H1 (cell line): ENCODE measurements around the gene NPHP4. TPM values are rescaled to one million over a fixed set of nuclear protein-coding genes. Genes with fewer than 3 reads are reported as not detected.

Experiments
- CTCF ChIA-PET: fragments of 300-600 bp; sonication (Branson Sonifier 250); formaldehyde crosslinking; loops from one replicate; lab custom pipeline; 2021; ENCODE audit not compliant: partially characterized antibody; lab: Charles Lee
- POLR2A ChIA-PET: fragments of 300-600 bp; sonication (Branson Sonifier 250); formaldehyde crosslinking; loops from one replicate; lab custom pipeline; 2021; ENCODE audit warnings: inconsistent platforms; ENCODE audit not compliant: partially characterized antibody; lab: Charles Lee
- DNase-seq, 2 experiments: peaks; one replicate each; pipeline versions ENCODE4 v3.0.0 to v3.0.0-alpha.2; 2010 to 2022; ENCODE audit warnings: low spot score in 2 of 2, low read depth in 1 of 2, mixed read lengths in 1 of 2
- FAIRE-seq: peaks from 2 replicates; lab custom pipeline; 2011; peaks lifted over from hg19 to GRCh38; lab: Jason Lieb, UNC
- H2AFZ ChIP-seq: 2 replicates; pipeline ENCODE4 v1.8.1; 2012; ENCODE audit warnings: low read length, inconsistent platforms
- H2AK5ac ChIP-seq: 2 replicates; pipeline ENCODE4 v1.6.1; 2013; ENCODE audit warnings: low read depth, low read length
- H2BK120ac ChIP-seq: replicated peaks from 2 replicates; pipeline ENCODE3; 2013; ENCODE audit warnings: low read depth, low read length, inconsistent platforms
- H2BK12ac ChIP-seq: 2 replicates; pipeline ENCODE4 v1.6.1; 2013; ENCODE audit warnings: low read depth, low read length
- H2BK15ac ChIP-seq: 2 replicates; pipeline ENCODE4 v1.6.1; 2013; ENCODE audit warnings: low read length
- H2BK20ac ChIP-seq: 2 replicates; pipeline ENCODE4 v1.6.1; 2013; ENCODE audit warnings: low read length
- H2BK5ac ChIP-seq: 2 replicates; pipeline ENCODE4 v1.6.1; 2013; ENCODE audit warnings: low read depth, low read length
- H3K14ac ChIP-seq: 2 replicates; pipeline ENCODE4 v1.6.1; 2013; ENCODE audit warnings: inconsistent platforms; ENCODE audit not compliant: insufficient read length
- H3K18ac ChIP-seq: 2 replicates; pipeline ENCODE4 v1.6.1; 2013; ENCODE audit warnings: low read length; ENCODE audit errors: extremely low read depth
- H3K23ac ChIP-seq: 2 replicates; pipeline ENCODE4 v1.6.1; 2013; ENCODE audit warnings: inconsistent platforms; ENCODE audit not compliant: insufficient read length
- H3K23me2 ChIP-seq: 2 replicates; pipeline ENCODE4 v1.6.1; 2013; ENCODE audit warnings: low read depth, low read length
- H3K27ac ChIP-seq: 2 replicates; pipeline ENCODE4 v1.6.1; 2011; ENCODE audit warnings: low read depth, low read length, inconsistent platforms
- H3K27me3 ChIP-seq, 4 experiments: replicated peaks in 1 of 4; 1 replicate in 1 of 4; 2 replicates in 3 of 4; pipeline versions ENCODE4 v1.6.1 to v1.8.1; 2011 to 2013; ENCODE audit warnings: low read length in 3 of 4, mild to moderate bottlenecking in 3 of 4, inconsistent platforms in 2 of 4, mixed read lengths in 2 of 4, moderate library complexity in 1 of 4; ENCODE audit not compliant: control insufficient read depth in 3 of 4, insufficient read depth in 3 of 4; ENCODE audit errors: extremely low read depth in 1 of 4
- H3K36me3 ChIP-seq, 4 experiments: 2 replicates each; pipeline versions ENCODE4 v1.6.1 to v1.8.1; 2011 to 2013; ENCODE audit warnings: mild to moderate bottlenecking in 4 of 4, low read length in 3 of 4, moderate library complexity in 2 of 4, control low read depth in 1 of 4, inconsistent platforms in 1 of 4; ENCODE audit not compliant: insufficient read depth in 4 of 4, control insufficient read depth in 2 of 4
- H3K4ac ChIP-seq: replicated peaks from 2 replicates; pipeline ENCODE3; 2013; ENCODE audit warnings: low read length, low read depth, mixed read lengths, inconsistent platforms; ENCODE audit not compliant: insufficient read length
- H3K4me1 ChIP-seq, 4 experiments: replicated peaks in 1 of 4; 1 replicate in 1 of 4; 2 replicates in 3 of 4; pipeline versions ENCODE4 v1.6.1 to v1.8.1; 2011 to 2013; ENCODE audit warnings: low read length in 3 of 4, inconsistent platforms in 2 of 4, mixed read lengths in 1 of 4; ENCODE audit not compliant: insufficient read depth in 4 of 4, control insufficient read depth in 3 of 4
- H3K4me2 ChIP-seq, 2 experiments: 2 replicates each; pipeline versions ENCODE4 v1.6.1 to v1.8.1; 2011 to 2013; ENCODE audit warnings: low read depth in 2 of 2, low read length in 2 of 2, control low read depth in 1 of 2, inconsistent platforms in 1 of 2, mild to moderate bottlenecking in 1 of 2; ENCODE audit not compliant: insufficient read depth in 1 of 2
- H3K4me3 ChIP-seq, 4 experiments: fragments of 200-600, 300-600 bp in 1 of 4; sonication (generic), shearing (Covaris generic), sonication (Bioruptor Twin) in 1 of 4; 2 replicates each; pipeline versions ENCODE4 v1.5.1 to v1.8.1; 2011 to 2016; ENCODE audit warnings: low read length in 4 of 4, low read depth in 3 of 4, control low read depth in 2 of 4, inconsistent platforms in 2 of 4, mild to moderate bottlenecking in 2 of 4, mixed read lengths in 1 of 4, moderate library complexity in 1 of 4; ENCODE audit not compliant: insufficient read depth in 2 of 4; ENCODE audit errors: extremely low read depth in 1 of 4
- H3K56ac ChIP-seq: replicated peaks from 2 replicates; pipeline ENCODE3; 2013; ENCODE audit warnings: low read depth, mild to moderate bottlenecking, mixed read lengths, low read length, inconsistent platforms; ENCODE audit not compliant: insufficient read length
- H3K79me1 ChIP-seq: 2 replicates; pipeline ENCODE4 v1.6.1; 2013; ENCODE audit warnings: low read depth, low read length, control low read depth
- H3K79me2 ChIP-seq, 2 experiments: 2 replicates each; pipeline versions ENCODE4 v1.6.1 to v1.8.1; 2012 to 2013; ENCODE audit warnings: low read length in 2 of 2, mild to moderate bottlenecking in 2 of 2, inconsistent platforms in 1 of 2; ENCODE audit not compliant: insufficient read depth in 2 of 2, control insufficient read depth in 1 of 2
- H3K9ac ChIP-seq, 4 experiments: replicated peaks in 1 of 4; 1 replicate in 1 of 4; 2 replicates in 3 of 4; pipeline versions ENCODE4 v1.6.1 to v1.8.1; 2011 to 2013; ENCODE audit warnings: low read depth in 3 of 4, low read length in 3 of 4, control low read depth in 2 of 4, mild to moderate bottlenecking in 2 of 4, moderate library complexity in 2 of 4, inconsistent platforms in 1 of 4; ENCODE audit errors: extremely low read depth in 1 of 4
- H3K9me3 ChIP-seq, 2 experiments: 2 replicates each; pipeline versions ENCODE4 v1.6.1 to v1.8.1; 2012 to 2013; ENCODE audit warnings: mild to moderate bottlenecking in 2 of 2, moderate library complexity in 2 of 2, control low read depth in 1 of 2, inconsistent platforms in 1 of 2, low read depth in 1 of 2, low read length in 1 of 2, mixed read lengths in 1 of 2; ENCODE audit not compliant: insufficient read depth in 2 of 2
- H4K20me1 ChIP-seq, 2 experiments: replicated peaks in 1 of 2; 2 replicates each; pipeline versions ENCODE3 to v1.8.1; 2011 to 2013; ENCODE audit warnings: inconsistent platforms in 2 of 2, low read length in 2 of 2, mild to moderate bottlenecking in 1 of 2; ENCODE audit not compliant: insufficient read depth in 2 of 2, control insufficient read depth in 1 of 2
- H4K5ac ChIP-seq: 2 replicates; pipeline ENCODE4 v1.6.1; 2013; ENCODE audit warnings: low read length, low read depth, mixed read lengths, inconsistent platforms; ENCODE audit not compliant: insufficient read length
- H4K8ac ChIP-seq: 2 replicates; pipeline ENCODE4 v1.8.0; 2013; ENCODE audit warnings: mild to moderate bottlenecking, moderate library complexity, low read length, inconsistent platforms; ENCODE audit not compliant: insufficient read depth; ENCODE audit errors: extremely low read depth
- H4K91ac ChIP-seq: replicated peaks from 2 replicates; pipeline ENCODE3; 2013; ENCODE audit warnings: low read length, mixed read lengths, inconsistent platforms; ENCODE audit not compliant: insufficient read length
- PHF8 ChIP-seq: fragments of 200-600 bp; sonication (generic); conservative IDR thresholded peaks from 2 replicates; pipeline ENCODE4 v1.7.1; 2012; ENCODE audit warnings: low read depth, mild to moderate bottlenecking, inconsistent platforms, low read length, moderate library complexity
- SP2 ChIP-seq: IDR thresholded peaks from 2 replicates; pipeline ENCODE4 v1.6.1; 2012; ENCODE audit warnings: mild to moderate bottlenecking, low read length, inconsistent platforms
- WGBS, 2 experiments: shearing (Covaris generic) in 1 of 2; methylation state at CpG; one replicate each; pipeline versions ENCODE4 v1.1.6 to v1.1.7; 2013 to 2015; ENCODE audit warnings: low lambda C conversion rate in 2 of 2, mixed read lengths in 2 of 2, inconsistent platforms in 1 of 2, low coverage in 1 of 2, missing lambda C conversion rate in 1 of 2; ENCODE audit not compliant: insufficient replicate concordance in 2 of 2, insufficient coverage in 1 of 2, insufficient read length in 1 of 2; ENCODE audit errors: extremely low coverage in 1 of 2, missing lambda C conversion rate in 1 of 2; 5-methylcytosine and 5-hydroxymethylcytosine counted together
- polyA plus RNA-seq, 7 experiments: library from polyadenylated mRNA; depleted of rRNA in 3 of 7; stranded (reverse) in 5 of 7; unstranded in 2 of 7; fragments of >200 nt in 5 of 7; fragments of 200-250 nt in 2 of 7; gene quantifications; 1 replicate in 5 of 7; 2 replicates in 1 of 7; 4 replicates in 1 of 7; pipeline versions ENCODE4 v1.2.1 to v1.2.3, GENCODE V29; 2011 to 2013; ENCODE audit warnings: missing spikeins in 2 of 7, mixed read lengths in 2 of 7
- total RNA-seq: library from RNA; stranded (reverse); fragmentation: NEBNext Ultra II Directional; extraction: Animal tissue kit (Norgen Biotek cat#: 25700); gene quantifications from 2 replicates; pipeline ENCODE4 v1.2.1, GENCODE V29; 2021

The NPHP4 gene
- total and polyA plus RNA-seq, 2 of the 8 experiments (the other 6 are each of a cell fraction or from before 2014, with no cell fraction given): 5.8 to 14.0 TPM

GRCh38 chr1:5960336-5960735, 31.9 kb downstream of the NPHP4 start:
- peaks cover 0 to 11% (median 0%) of the 10 kb centered on the region in 4 experiments; a peak in 3 of 8 replicates for H3K36me3 ChIP-seq
- WGBS, 2 experiments: 87% methylated on average over 7 of the region's 7 CpGs; no CpG with 5 or more reads in 1 of the 2 experiments
- H3K27me3 ChIP-seq: no peaks in the 10 kb centered on the region
- no peak overlapping the region for H2BK120ac ChIP-seq
- H3K27ac ChIP-seq: no peak overlapping the region
- no peak overlapping the region for H4K5ac ChIP-seq
- no peak overlapping the region for H3K23ac ChIP-seq
- no peaks in the 10 kb centered on the region for H3K79me1 ChIP-seq
- H3K18ac ChIP-seq: no peak overlapping the region
- H3K23me2 ChIP-seq: no peaks in the 10 kb centered on the region
- H3K14ac ChIP-seq: no peak overlapping the region
- ChIA-PET POLR2A (no interaction called here), CTCF (interaction anchor here (1.0 kb wide), 2 partner anchors 164 to 450 kb away, joined by 3 read pairs; no protein-coding TSS in a partner anchor)
- H3K4me2 ChIP-seq: no peak overlapping the region
- no peak overlapping the region for H2BK5ac ChIP-seq
- no peaks in the 10 kb centered on the region for H3K9me3 ChIP-seq
- H3K56ac ChIP-seq: no peak overlapping the region
- H3K79me2 ChIP-seq: no peaks in the 10 kb centered on the region
- no peak overlapping the region for H2AK5ac ChIP-seq
- H4K20me1 ChIP-seq: no peaks in the 10 kb centered on the region
- no peaks in the 10 kb centered on the region for H3K4me1 ChIP-seq
- no peak overlapping the region for H4K8ac ChIP-seq
- no peak for FAIRE-seq
- no peak overlapping the region for H3K4me3 ChIP-seq
- H3K9ac ChIP-seq: no peak overlapping the region
- H2BK15ac ChIP-seq: no peak overlapping the region
- DNase-seq: no peak
- no peak overlapping the region for H2BK20ac ChIP-seq
- no peak overlapping the region for H2AFZ ChIP-seq
- H4K91ac ChIP-seq: no peak overlapping the region
- no peak overlapping the region for H3K4ac ChIP-seq
- no peak overlapping the region for H2BK12ac ChIP-seq
- TF ChIP-seq SP2 (no peak), PHF8 (no peak)
